PC-9 (cell line): ENCODE results near the gene E2F1.

Source experiments
- EZH2 ChIP-seq: fragments of 200-600 bp; sonication (generic); IDR thresholded peaks from 2 replicates; pipeline ENCODE4 v1.8.0; 2017; ENCODE audit warnings: antibody characterized with exemption, low read depth
- TF ChIP-seq, protein P1 (sequence below): fragments of 200-600 bp; sonication (generic); conservative IDR thresholded peaks from 2 replicates; pipeline ENCODE4 v1.6.1; 2017; ENCODE audit warnings: mixed run types, antibody characterized with exemption, mild to moderate bottlenecking, moderate library complexity

- TF ChIP-seq, protein P1, sequence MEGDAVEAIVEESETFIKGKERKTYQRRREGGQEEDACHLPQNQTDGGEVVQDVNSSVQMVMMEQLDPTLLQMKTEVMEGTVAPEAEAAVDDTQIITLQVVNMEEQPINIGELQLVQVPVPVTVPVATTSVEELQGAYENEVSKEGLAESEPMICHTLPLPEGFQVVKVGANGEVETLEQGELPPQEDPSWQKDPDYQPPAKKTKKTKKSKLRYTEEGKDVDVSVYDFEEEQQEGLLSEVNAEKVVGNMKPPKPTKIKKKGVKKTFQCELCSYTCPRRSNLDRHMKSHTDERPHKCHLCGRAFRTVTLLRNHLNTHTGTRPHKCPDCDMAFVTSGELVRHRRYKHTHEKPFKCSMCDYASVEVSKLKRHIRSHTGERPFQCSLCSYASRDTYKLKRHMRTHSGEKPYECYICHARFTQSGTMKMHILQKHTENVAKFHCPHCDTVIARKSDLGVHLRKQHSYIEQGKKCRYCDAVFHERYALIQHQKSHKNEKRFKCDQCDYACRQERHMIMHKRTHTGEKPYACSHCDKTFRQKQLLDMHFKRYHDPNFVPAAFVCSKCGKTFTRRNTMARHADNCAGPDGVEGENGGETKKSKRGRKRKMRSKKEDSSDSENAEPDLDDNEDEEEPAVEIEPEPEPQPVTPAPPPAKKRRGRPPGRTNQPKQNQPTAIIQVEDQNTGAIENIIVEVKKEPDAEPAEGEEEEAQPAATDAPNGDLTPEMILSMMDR: no peak
- no peak for TF ChIP-seq EZH2
These were observed 47.7 kb upstream of the E2F1 start for GRCh38 chr20:33733654-33734576.
